ENCODE results near the gene NREP. TPM values are rescaled to one million over a fixed set of nuclear protein-coding genes. Genes with fewer than 3 reads are reported as not detected.

NREP gene
- total and polyA plus RNA-seq, 4 donors: 3.0 to 82.7 (median 9.8) TPM

DNA sequence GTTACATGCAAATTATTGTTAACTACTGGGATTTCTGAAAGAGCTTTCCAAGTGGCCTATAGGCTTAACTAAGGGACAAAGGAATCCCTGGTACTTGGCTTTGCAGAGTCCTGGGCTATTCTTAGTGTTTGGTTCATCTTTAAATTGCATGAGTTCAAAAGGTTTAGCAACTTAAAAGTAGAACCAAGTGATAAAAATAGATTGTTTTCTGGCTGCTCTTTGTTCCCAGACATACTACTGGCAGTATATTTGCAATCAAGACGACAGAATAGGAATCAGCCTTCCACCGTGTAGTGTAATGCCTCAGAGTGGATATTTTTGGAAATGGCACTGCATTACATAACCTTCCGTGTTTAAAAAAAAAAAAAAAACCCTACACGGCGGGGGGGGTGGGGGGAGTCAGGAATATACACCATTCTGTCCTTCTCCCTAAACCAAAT, 1.0 kb downstream of the NREP start:
- Histone ChIP-seq H3K9me3 (ENCODE audit: control insufficient read depth in 4 of 4, low read length in 3 of 4) (no peaks in the 10 kb centered on the region), H3K27ac (ENCODE audit: low read depth in 1 of 2, low read length in 2 of 2) (peak overlapping the region in 1 of 2 donors; percentile 92), H3K4me1 (ENCODE audit: control insufficient read depth in 4 of 4, insufficient read depth in 4 of 4, low read length in 3 of 4) (peaks cover 0 to 20% (median 8%) of the 10 kb centered on the region in 4 donors), H3K27me3 (ENCODE audit: control insufficient read depth in 4 of 4, insufficient read depth in 4 of 4, low read length in 3 of 4) (no peaks in the 10 kb centered on the region), H3K4me3 (ENCODE audit: low read depth in 1 of 3, low read length in 3 of 3) (peak overlapping the region; percentile 74 to 86 (median 79)), H3K9ac (ENCODE audit: low read depth in 1 of 2, low read length in 2 of 2) (peak overlapping the region; percentile 23 to 57), H3K36me3 (ENCODE audit: control insufficient read depth in 4 of 4, insufficient read depth in 3 of 4, low read depth in 1 of 4, low read length in 3 of 4) (no peaks in the 10 kb centered on the region)
- 4% methylated on average over 5 of the region's 5 CpGs for WGBS
- DNase-seq (ENCODE audit: low spot score): no peak
- no peak for TF ChIP-seq YY1 (IDR thresholded peaks at IDR 0.05)
- no peak for TF ChIP-seq HNF4G (IDR thresholded peaks at IDR 0.05)
- peak in 1 of 2 donors; percentile 16 for TF ChIP-seq HNF4A (conservative IDR thresholded peaks at IDR 0.05)
- TF ChIP-seq, protein P1, sequence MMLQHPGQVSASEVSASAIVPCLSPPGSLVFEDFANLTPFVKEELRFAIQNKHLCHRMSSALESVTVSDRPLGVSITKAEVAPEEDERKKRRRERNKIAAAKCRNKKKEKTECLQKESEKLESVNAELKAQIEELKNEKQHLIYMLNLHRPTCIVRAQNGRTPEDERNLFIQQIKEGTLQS (IDR thresholded peaks at IDR 0.05): no peak
- peak; percentile 33 to 51 for TF ChIP-seq RAD21 (IDR thresholded peaks at IDR 0.05)

DNA sequence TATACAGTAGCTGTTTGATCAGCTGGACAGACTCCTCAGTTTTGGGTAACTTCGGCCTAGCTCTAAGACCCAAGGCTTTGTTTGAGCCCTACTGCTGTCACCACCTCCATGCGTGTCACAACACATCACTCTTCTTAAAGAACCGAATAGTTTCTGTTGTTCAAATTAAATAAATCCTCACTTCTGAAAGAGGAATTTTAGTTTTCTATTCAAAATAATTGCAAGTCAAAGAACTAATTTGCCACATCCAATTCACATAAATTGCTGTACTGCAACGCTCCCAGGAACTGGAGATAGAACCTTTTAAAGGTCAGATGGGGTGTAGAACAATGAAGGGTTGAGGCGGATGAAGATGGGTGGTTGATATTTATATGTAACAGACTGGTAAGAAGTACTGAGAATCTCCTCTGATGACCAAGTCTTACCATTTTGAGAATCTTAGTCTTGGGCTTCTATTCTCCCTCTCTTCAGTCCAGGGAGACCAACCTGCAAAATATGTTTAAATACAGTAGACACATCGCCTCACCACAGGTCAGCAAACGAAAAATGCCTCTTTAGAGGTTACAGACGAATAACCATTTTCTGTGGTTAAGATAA, 1.6 kb downstream of the NREP start:
- Histone ChIP-seq H3K4me1 (ENCODE audit: control insufficient read depth in 4 of 4, insufficient read depth in 4 of 4, low read length in 3 of 4) (peaks cover 0 to 23% (median 9%) of the 10 kb centered on the region in 4 donors), H3K9me3 (ENCODE audit: control insufficient read depth in 4 of 4, low read length in 3 of 4) (no peaks in the 10 kb centered on the region), H3K4me3 (ENCODE audit: low read depth in 1 of 3, low read length in 3 of 3) (peak overlapping the region in 2 of 3 donors; percentile 74 to 79), H3K27me3 (ENCODE audit: control insufficient read depth in 4 of 4, insufficient read depth in 4 of 4, low read length in 3 of 4) (no peaks in the 10 kb centered on the region), H3K27ac (ENCODE audit: low read depth in 1 of 2, low read length in 2 of 2) (peak overlapping the region in 1 of 2 donors; percentile 15), H3K9ac (ENCODE audit: low read depth in 1 of 2, low read length in 2 of 2) (peak overlapping the region; percentile 19 to 57), H3K36me3 (ENCODE audit: control insufficient read depth in 4 of 4, insufficient read depth in 3 of 4, low read depth in 1 of 4, low read length in 3 of 4) (no peaks in the 10 kb centered on the region)
- TF ChIP-seq GABPA (IDR thresholded peaks at IDR 0.05 in 1 of 2, conservative IDR thresholded peaks at IDR 0.05 in 1 of 2): no peak
- no peak for TF ChIP-seq EGR1 (IDR thresholded peaks at IDR 0.05; ENCODE audit: low read depth in 2 of 2)
- no peak for TF ChIP-seq SP1 (IDR thresholded peaks at IDR 0.05)
- TF ChIP-seq, protein P2, sequence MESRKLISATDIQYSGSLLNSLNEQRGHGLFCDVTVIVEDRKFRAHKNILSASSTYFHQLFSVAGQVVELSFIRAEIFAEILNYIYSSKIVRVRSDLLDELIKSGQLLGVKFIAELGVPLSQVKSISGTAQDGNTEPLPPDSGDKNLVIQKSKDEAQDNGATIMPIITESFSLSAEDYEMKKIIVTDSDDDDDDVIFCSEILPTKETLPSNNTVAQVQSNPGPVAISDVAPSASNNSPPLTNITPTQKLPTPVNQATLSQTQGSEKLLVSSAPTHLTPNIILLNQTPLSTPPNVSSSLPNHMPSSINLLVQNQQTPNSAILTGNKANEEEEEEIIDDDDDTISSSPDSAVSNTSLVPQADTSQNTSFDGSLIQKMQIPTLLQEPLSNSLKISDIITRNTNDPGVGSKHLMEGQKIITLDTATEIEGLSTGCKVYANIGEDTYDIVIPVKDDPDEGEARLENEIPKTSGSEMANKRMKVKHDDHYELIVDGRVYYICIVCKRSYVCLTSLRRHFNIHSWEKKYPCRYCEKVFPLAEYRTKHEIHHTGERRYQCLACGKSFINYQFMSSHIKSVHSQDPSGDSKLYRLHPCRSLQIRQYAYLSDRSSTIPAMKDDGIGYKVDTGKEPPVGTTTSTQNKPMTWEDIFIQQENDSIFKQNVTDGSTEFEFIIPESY (IDR thresholded peaks at IDR 0.05): no peak
- TF ChIP-seq, protein P1 (IDR thresholded peaks at IDR 0.05): no peak
- TF ChIP-seq FOXA2 (IDR thresholded peaks at IDR 0.05): no peak
- DNase-seq (ENCODE audit: low spot score): no peak
- WGBS: 52% methylated on average over 8 of the region's 8 CpGs

DNA sequence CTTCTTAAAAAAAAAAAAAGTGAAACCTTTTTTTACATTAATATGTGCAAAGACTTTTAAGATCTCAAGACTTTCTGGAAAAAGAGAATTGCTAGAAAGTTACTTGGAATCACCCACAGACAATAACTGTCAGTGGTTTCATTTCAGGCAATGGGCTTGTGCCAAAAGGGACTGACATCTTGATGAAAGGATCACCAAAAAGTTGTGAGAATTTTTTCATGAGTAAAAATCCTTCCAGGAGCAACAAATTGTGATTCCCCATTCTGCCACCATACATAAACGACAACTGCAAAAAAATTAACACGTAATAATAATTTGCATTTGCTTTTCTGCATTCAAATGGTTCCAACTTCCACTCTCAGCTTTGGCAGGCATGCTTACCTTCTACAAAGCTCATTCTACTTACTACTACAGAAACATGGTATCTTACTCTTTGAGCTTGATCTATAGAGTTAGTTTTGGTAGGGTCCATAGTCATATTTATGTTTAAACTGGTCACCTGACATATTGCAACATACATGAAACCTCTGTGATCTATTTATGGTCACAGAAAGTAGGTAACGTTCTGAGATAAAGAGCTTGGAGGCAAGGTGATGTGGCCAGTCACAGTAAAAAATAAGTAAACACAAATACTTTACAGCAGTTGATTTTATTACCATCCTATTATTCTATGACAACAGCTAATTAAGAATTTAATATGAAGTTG, 3.0 kb downstream of the NREP start:
- no peak for DNase-seq (ENCODE audit: low spot score)
- 73% methylated on average over 3 of the region's 3 CpGs for WGBS
- H3K27ac ChIP-seq (ENCODE audit: low read depth in 1 of 2, low read length in 2 of 2): no peak overlapping the region
- no peak overlapping the region for H3K9ac ChIP-seq (ENCODE audit: low read depth in 1 of 2, low read length in 2 of 2)
- no peaks in the 10 kb centered on the region for H3K27me3 ChIP-seq (ENCODE audit: control insufficient read depth in 4 of 4, insufficient read depth in 4 of 4, low read length in 3 of 4)
- H3K36me3 ChIP-seq (ENCODE audit: control insufficient read depth in 4 of 4, insufficient read depth in 3 of 4, low read depth in 1 of 4, low read length in 3 of 4): no peaks in the 10 kb centered on the region
- H3K4me3 ChIP-seq (ENCODE audit: low read depth in 1 of 3, low read length in 3 of 3): no peak overlapping the region
- H3K4me1 ChIP-seq (ENCODE audit: control insufficient read depth in 4 of 4, insufficient read depth in 4 of 4, low read length in 3 of 4): peaks cover 0 to 32% (median 14%) of the 10 kb centered on the region in 4 donors
- H3K9me3 ChIP-seq (ENCODE audit: control insufficient read depth in 4 of 4, low read length in 3 of 4): no peaks in the 10 kb centered on the region
- TF ChIP-seq GABPA (IDR thresholded peaks at IDR 0.05 in 1 of 2, conservative IDR thresholded peaks at IDR 0.05 in 1 of 2) (no peak), NR2F2 (IDR thresholded peaks at IDR 0.05) (no peak), RXRA (IDR thresholded peaks at IDR 0.05) (no peak), HNF4A (conservative IDR thresholded peaks at IDR 0.05) (no peak), FOXA1 (IDR thresholded peaks at IDR 0.05) (no peak), RAD21 (IDR thresholded peaks at IDR 0.05) (no peak), TAF1 (conservative IDR thresholded peaks at IDR 0.05) (no peak), SP1 (IDR thresholded peaks at IDR 0.05) (no peak), YY1 (IDR thresholded peaks at IDR 0.05) (no peak)
- TF ChIP-seq, protein P3, sequence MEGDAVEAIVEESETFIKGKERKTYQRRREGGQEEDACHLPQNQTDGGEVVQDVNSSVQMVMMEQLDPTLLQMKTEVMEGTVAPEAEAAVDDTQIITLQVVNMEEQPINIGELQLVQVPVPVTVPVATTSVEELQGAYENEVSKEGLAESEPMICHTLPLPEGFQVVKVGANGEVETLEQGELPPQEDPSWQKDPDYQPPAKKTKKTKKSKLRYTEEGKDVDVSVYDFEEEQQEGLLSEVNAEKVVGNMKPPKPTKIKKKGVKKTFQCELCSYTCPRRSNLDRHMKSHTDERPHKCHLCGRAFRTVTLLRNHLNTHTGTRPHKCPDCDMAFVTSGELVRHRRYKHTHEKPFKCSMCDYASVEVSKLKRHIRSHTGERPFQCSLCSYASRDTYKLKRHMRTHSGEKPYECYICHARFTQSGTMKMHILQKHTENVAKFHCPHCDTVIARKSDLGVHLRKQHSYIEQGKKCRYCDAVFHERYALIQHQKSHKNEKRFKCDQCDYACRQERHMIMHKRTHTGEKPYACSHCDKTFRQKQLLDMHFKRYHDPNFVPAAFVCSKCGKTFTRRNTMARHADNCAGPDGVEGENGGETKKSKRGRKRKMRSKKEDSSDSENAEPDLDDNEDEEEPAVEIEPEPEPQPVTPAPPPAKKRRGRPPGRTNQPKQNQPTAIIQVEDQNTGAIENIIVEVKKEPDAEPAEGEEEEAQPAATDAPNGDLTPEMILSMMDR (IDR thresholded peaks at IDR 0.05; ENCODE audit: low read depth, low read length, missing input control): no peak
- TF ChIP-seq, protein P4, sequence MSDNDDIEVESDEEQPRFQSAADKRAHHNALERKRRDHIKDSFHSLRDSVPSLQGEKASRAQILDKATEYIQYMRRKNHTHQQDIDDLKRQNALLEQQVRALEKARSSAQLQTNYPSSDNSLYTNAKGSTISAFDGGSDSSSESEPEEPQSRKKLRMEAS (IDR thresholded peaks at IDR 0.05): no peak
- TF ChIP-seq, protein P5, sequence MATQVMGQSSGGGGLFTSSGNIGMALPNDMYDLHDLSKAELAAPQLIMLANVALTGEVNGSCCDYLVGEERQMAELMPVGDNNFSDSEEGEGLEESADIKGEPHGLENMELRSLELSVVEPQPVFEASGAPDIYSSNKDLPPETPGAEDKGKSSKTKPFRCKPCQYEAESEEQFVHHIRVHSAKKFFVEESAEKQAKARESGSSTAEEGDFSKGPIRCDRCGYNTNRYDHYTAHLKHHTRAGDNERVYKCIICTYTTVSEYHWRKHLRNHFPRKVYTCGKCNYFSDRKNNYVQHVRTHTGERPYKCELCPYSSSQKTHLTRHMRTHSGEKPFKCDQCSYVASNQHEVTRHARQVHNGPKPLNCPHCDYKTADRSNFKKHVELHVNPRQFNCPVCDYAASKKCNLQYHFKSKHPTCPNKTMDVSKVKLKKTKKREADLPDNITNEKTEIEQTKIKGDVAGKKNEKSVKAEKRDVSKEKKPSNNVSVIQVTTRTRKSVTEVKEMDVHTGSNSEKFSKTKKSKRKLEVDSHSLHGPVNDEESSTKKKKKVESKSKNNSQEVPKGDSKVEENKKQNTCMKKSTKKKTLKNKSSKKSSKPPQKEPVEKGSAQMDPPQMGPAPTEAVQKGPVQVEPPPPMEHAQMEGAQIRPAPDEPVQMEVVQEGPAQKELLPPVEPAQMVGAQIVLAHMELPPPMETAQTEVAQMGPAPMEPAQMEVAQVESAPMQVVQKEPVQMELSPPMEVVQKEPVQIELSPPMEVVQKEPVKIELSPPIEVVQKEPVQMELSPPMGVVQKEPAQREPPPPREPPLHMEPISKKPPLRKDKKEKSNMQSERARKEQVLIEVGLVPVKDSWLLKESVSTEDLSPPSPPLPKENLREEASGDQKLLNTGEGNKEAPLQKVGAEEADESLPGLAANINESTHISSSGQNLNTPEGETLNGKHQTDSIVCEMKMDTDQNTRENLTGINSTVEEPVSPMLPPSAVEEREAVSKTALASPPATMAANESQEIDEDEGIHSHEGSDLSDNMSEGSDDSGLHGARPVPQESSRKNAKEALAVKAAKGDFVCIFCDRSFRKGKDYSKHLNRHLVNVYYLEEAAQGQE (IDR thresholded peaks at IDR 0.05): no peak

Measured in liver (tissue), 9 donors.